Measurements from ENCODE around the gene CAPN15. TPM values are rescaled to one million over a fixed set of nuclear protein-coding genes. Genes with fewer than 3 reads are reported as not detected.

CAPN15 gene
- polyA plus RNA-seq, 1 of the 3 experiments (the other 2 are of a cell fraction): 22.9 TPM

DNA sequence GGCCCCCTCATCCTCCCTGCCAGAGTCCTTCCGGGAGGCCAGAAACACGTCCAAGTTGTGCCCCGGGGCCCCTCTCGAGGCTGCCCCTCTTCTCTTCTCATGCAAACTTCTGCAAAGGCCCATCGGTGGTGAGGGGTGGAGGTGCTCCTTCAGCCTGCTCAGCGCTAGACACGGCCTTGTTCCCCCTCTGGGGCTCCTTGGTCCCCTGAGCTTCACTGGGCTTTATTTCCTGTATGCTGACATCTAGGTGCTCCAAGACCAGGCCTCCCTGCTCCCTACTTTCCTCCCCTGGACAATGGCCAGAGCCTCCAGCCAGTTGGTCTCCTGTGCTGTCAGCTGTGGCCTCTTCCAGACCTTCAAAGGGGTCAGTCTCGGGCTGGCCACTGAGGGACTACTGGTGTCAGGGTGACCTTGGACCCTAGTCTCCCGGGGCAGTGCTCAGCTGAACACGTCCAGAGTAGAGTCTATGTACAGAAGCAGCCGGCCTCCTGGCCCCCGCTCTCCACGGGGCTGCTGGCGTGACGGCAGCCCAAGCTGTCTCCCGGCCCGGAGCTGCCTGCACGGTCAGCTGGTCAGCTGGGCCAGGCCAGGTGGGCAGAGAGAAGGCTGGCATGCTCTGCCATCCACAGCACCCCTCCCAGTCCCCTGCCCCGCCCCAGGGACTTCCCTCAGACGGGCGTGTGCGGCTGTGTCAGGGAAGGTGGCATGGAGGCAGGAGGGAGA lies 30.9 kb downstream of the CAPN15 start (continued):
- TF ChIP-seq, protein P1, sequence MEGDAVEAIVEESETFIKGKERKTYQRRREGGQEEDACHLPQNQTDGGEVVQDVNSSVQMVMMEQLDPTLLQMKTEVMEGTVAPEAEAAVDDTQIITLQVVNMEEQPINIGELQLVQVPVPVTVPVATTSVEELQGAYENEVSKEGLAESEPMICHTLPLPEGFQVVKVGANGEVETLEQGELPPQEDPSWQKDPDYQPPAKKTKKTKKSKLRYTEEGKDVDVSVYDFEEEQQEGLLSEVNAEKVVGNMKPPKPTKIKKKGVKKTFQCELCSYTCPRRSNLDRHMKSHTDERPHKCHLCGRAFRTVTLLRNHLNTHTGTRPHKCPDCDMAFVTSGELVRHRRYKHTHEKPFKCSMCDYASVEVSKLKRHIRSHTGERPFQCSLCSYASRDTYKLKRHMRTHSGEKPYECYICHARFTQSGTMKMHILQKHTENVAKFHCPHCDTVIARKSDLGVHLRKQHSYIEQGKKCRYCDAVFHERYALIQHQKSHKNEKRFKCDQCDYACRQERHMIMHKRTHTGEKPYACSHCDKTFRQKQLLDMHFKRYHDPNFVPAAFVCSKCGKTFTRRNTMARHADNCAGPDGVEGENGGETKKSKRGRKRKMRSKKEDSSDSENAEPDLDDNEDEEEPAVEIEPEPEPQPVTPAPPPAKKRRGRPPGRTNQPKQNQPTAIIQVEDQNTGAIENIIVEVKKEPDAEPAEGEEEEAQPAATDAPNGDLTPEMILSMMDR (IDR thresholded peaks at IDR 0.05): no peak
- TF ChIP-seq NRF1 (IDR thresholded peaks at IDR 0.05; ENCODE audit: low read depth, low read length) (no peak), FOXJ3 (CRISPR knock-in tag; IDR thresholded peaks at IDR 0.05) (no peak), SIN3A (IDR thresholded peaks at IDR 0.05; ENCODE audit: borderline replicate concordance, low read depth, low read length) (no peak)

DNA sequence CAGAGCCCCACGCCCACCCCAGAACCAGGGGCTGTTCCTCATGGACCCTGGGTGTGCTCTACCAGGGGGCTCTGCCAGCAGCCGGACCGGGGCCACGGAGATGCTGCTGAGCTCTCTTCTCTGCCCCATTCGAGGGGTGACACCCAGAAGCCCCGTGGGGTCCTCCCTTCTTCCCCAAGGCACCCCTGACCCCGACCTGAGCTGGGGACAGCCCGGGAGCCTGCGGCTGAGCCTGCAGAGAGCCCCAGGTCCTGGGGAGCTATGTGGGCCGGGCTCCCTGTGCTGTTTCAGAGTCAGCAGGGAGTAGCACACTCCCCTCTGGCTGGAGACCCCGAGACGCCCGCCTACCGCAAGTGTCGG lies 31.5 kb downstream of the CAPN15 start:
- H3K27ac ChIP-seq (ENCODE audit: low read depth in 2 of 2, low read length in 1 of 2): no peak overlapping the region
- no peaks in the 10 kb centered on the region for H3K9me3 ChIP-seq
- peaks cover 0 to under 1% of the 10 kb centered on the region in 2 experiments for H3K36me3 ChIP-seq (replicated peaks in 1 of 2; ENCODE audit: control insufficient read depth in 1 of 2, insufficient read depth in 2 of 2, low read length in 1 of 2)
- ChIA-PET POLR2A (interaction anchor here (0.5 kb wide), 1 partner anchor 13 kb away, joined by 3 read pairs; no protein-coding TSS in a partner anchor), CTCF (interaction anchor here (1.0 to 1.5 kb wide), 3 partner anchors 12 to 51 kb away, joined by 3 read pairs; no protein-coding TSS in a partner anchor)
- H3K79me2 ChIP-seq (ENCODE audit: insufficient read depth): no peaks in the 10 kb centered on the region
- H3K9ac ChIP-seq: no peak overlapping the region
- H3K9me2 ChIP-seq: no peaks in the 10 kb centered on the region
- no peaks in the 10 kb centered on the region for H4K20me1 ChIP-seq (ENCODE audit: insufficient read depth)
- WGBS (ENCODE audit: low lambda C conversion rate): 60% methylated on average over 2 of the region's 15 CpGs
- H3K4me3 ChIP-seq (ENCODE audit: low read depth in 2 of 2, low read length in 1 of 2): no peak overlapping the region
- TF ChIP-seq EP300 (IDR thresholded peaks at IDR 0.05; ENCODE audit: borderline replicate concordance in 1 of 2, low read depth in 1 of 2, low read length in 1 of 2): no peak
- no peak for TF ChIP-seq RCOR1 (IDR thresholded peaks at IDR 0.05; ENCODE audit: low read length)
- no peak for TF ChIP-seq MAX (IDR thresholded peaks at IDR 0.05; ENCODE audit: low read depth)
- no peak for TF ChIP-seq YY1 (IDR thresholded peaks at IDR 0.05; ENCODE audit: low read depth)
- no peak for TF ChIP-seq NFIC (IDR thresholded peaks at IDR 0.05; ENCODE audit: borderline replicate concordance)
- no peak overlapping the region for H2AFZ ChIP-seq (ENCODE audit: low read depth)
- H3K4me2 ChIP-seq: no peak overlapping the region
- peaks cover 2% of the 10 kb centered on the region for H3F3A ChIP-seq (replicated peaks; ENCODE audit: insufficient read depth)
- peaks cover 27% of the 10 kb centered on the region for H3K27me3 ChIP-seq (ENCODE audit: insufficient read depth)
- H3K4me1 ChIP-seq (ENCODE audit: control insufficient read depth in 1 of 2, insufficient read depth in 2 of 2, low read depth in 1 of 2, low read length in 1 of 2): peaks cover 0 to 10% of the 10 kb centered on the region in 2 experiments; a peak in 1 of 4 replicates
- no peak for DNase-seq

DNA sequence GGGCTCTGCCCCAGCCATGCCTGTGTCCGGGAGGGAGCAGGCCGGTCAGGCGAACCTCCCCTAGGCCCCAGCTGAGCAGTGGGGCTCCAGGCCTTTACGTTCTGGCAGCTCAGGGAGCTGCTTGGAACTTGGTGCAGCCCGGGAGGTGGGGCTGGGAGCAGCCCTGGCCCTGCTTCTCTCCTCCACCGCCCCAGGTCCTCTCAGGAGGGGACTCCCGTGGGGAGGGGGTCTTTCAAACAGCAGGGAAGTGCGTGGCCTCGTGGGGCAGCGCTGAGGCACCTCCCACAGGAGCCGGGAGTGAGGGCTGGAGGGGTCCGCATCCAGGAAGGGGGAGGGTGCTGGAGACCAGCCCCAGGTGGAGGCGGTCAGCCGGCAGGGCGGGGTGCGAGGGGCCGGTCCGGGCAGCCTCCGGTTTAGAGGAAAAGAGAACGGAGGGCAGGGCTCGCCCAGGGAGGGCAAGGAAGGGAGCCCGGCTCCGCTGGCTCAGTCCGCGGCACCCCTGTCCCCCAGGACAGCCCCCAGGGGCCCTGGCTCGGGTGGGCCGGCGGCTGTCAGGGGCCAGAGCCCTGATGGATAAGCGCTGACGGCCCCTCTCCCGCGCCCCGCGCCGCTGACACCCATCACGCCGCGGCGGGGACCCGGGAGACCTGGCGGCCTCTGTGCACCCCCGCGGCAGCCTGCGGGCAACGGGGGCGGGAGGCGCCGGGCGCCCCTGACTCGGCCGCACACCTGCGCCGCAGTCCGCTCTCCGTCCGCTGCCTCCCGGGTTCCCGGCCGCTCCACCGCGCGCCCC lies 32.1 kb downstream of the CAPN15 start:
- H3K27me3 ChIP-seq (ENCODE audit: insufficient read depth): peaks cover 27% of the 10 kb centered on the region
- no peaks in the 10 kb centered on the region for H3K79me2 ChIP-seq (ENCODE audit: insufficient read depth)
- H3K4me3 ChIP-seq (ENCODE audit: low read depth in 2 of 2, low read length in 1 of 2): no peak overlapping the region
- CTCF ChIA-PET: interaction anchor here (1.0 to 1.5 kb wide), 3 partner anchors 13 to 50 kb away, joined by 3 read pairs; no protein-coding TSS in a partner anchor
- peak; percentile 76 for DNase-seq
- H3F3A ChIP-seq (replicated peaks; ENCODE audit: insufficient read depth): no peaks in the 10 kb centered on the region
- no peaks in the 10 kb centered on the region for H3K36me3 ChIP-seq (replicated peaks in 1 of 2; ENCODE audit: control insufficient read depth in 1 of 2, insufficient read depth in 2 of 2, low read length in 1 of 2)
- no peaks in the 10 kb centered on the region for H4K20me1 ChIP-seq (ENCODE audit: insufficient read depth)
- no peaks in the 10 kb centered on the region for H3K9me2 ChIP-seq
- no peak overlapping the region for H3K9ac ChIP-seq
- POLR2A ChIA-PET: no interaction called here
- H3K9me3 ChIP-seq: no peaks in the 10 kb centered on the region
- TF ChIP-seq RCOR1 (IDR thresholded peaks at IDR 0.05; ENCODE audit: low read length): no peak
- TF ChIP-seq SIN3A (IDR thresholded peaks at IDR 0.05; ENCODE audit: borderline replicate concordance, low read depth, low read length): no peak
- TF ChIP-seq EZH2phosphoT487 (IDR thresholded peaks at IDR 0.05; ENCODE audit: borderline replicate concordance, low read depth): peak; percentile 77; the same call in 1 of the 2 replicates
- no peak for TF ChIP-seq CHD2 (IDR thresholded peaks at IDR 0.05; ENCODE audit: low read length, partially characterized antibody)
- TF ChIP-seq GABPA (IDR thresholded peaks at IDR 0.05; ENCODE audit: low read depth): no peak
- no peak for TF ChIP-seq RAD21 (IDR thresholded peaks at IDR 0.05; ENCODE audit: low read length)
- TF ChIP-seq TAF1 (IDR thresholded peaks at IDR 0.05; ENCODE audit: borderline replicate concordance, low read depth, low read length): no peak
- no peak for TF ChIP-seq MEF2A (IDR thresholded peaks at IDR 0.05; ENCODE audit: borderline replicate concordance, low read depth)
- TF ChIP-seq, protein P2, sequence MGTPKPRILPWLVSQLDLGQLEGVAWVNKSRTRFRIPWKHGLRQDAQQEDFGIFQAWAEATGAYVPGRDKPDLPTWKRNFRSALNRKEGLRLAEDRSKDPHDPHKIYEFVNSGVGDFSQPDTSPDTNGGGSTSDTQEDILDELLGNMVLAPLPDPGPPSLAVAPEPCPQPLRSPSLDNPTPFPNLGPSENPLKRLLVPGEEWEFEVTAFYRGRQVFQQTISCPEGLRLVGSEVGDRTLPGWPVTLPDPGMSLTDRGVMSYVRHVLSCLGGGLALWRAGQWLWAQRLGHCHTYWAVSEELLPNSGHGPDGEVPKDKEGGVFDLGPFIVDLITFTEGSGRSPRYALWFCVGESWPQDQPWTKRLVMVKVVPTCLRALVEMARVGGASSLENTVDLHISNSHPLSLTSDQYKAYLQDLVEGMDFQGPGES (IDR thresholded peaks at IDR 0.05; ENCODE audit: low read depth, low read length): no peak
- TF ChIP-seq YY1 (IDR thresholded peaks at IDR 0.05; ENCODE audit: low read depth): no peak
- TF ChIP-seq, protein P1 (IDR thresholded peaks at IDR 0.05): peak; percentile 14; the same call in 1 of the 2 replicates
- TF ChIP-seq RXRA (IDR thresholded peaks at IDR 0.05; ENCODE audit: borderline replicate concordance, low read depth): no peak
- no peak for TF ChIP-seq ELF1 (IDR thresholded peaks at IDR 0.05)
- no peak overlapping the region for H2AFZ ChIP-seq (ENCODE audit: low read depth)
- WGBS (ENCODE audit: low lambda C conversion rate): 58% methylated on average over 18 of the region's 62 CpGs
- no peak overlapping the region for H3K4me2 ChIP-seq
- peaks cover 0 to 15% of the 10 kb centered on the region in 2 experiments; a peak in 1 of 4 replicates for H3K4me1 ChIP-seq (ENCODE audit: control insufficient read depth in 1 of 2, insufficient read depth in 2 of 2, low read depth in 1 of 2, low read length in 1 of 2)
- H3K27ac ChIP-seq (ENCODE audit: low read depth in 2 of 2, low read length in 1 of 2): no peak overlapping the region

Data from SK-N-SH (cell line).